ENCODE data around the gene REEP2.
"Not testable (repeated sequence)": the region's sequence is repeated elsewhere in the genome, so short reads cannot be mapped to it uniquely, and the experiment has no call there.

Gene REEP2

GRCh38 chr5:138466125-138466899, 27.5 kb downstream of the REEP2 start:
- in situ Hi-C loops (cut with HindIII; ENCODE audit: low sequenced_read_pairs): no loop called here

GRCh38 chr5:138466900-138467710, 28.2 kb downstream of the REEP2 start:
- in situ Hi-C loops (cut with HindIII; ENCODE audit: low sequenced_read_pairs): no loop called here

GRCh38 chr5:138467711-138468132, 28.9 kb downstream of the REEP2 start:
- in situ Hi-C loops (cut with HindIII; ENCODE audit: low sequenced_read_pairs): no loop called here

- in situ Hi-C loops (cut with HindIII; ENCODE audit: low sequenced_read_pairs): no loop called here
Measured at GRCh38 chr5:138468133-138468965, 29.5 kb downstream of the REEP2 start.

GRCh38 chr5:138468966-138469539, 30.2 kb downstream of the REEP2 start:
- in situ Hi-C loops (cut with HindIII; ENCODE audit: low sequenced_read_pairs): no loop called here

GRCh38 chr5:138469540-138470321, 30.9 kb downstream of the REEP2 start:
- in situ Hi-C loops (cut with HindIII; ENCODE audit: low sequenced_read_pairs): no loop called here

- in situ Hi-C loops (cut with HindIII; ENCODE audit: low sequenced_read_pairs): no loop called here
Measured at GRCh38 chr5:138470322-138471051, 31.6 kb downstream of the REEP2 start.

- in situ Hi-C loops (cut with HindIII; ENCODE audit: low sequenced_read_pairs): no loop called here
Measured at GRCh38 chr5:138471052-138471361, 32.1 kb downstream of the REEP2 start.

- in situ Hi-C loops (cut with HindIII; ENCODE audit: low sequenced_read_pairs): no loop called here
Measured at GRCh38 chr5:138472353-138472752, 33.5 kb downstream of the REEP2 start.

GRCh38 chr5:138473151-138473550, 34.3 kb downstream of the REEP2 start:
- in situ Hi-C loops (cut with HindIII; ENCODE audit: low sequenced_read_pairs): not testable (repeated sequence)

- in situ Hi-C loops (cut with HindIII; ENCODE audit: low sequenced_read_pairs): no loop called here
Measured at GRCh38 chr5:138476918-138477317, 38.1 kb downstream of the REEP2 start.

GRCh38 chr5:138482638-138483037, 43.8 kb downstream of the REEP2 start:
- in situ Hi-C loops (cut with HindIII; ENCODE audit: low sequenced_read_pairs): no loop called here

GRCh38 chr5:138488481-138488945, 49.7 kb downstream of the REEP2 start:
- in situ Hi-C loops (cut with HindIII; ENCODE audit: low sequenced_read_pairs): no loop called here

GRCh38 chr5:138489683-138490061, 50.8 kb downstream of the REEP2 start:
- in situ Hi-C loops (cut with HindIII; ENCODE audit: low sequenced_read_pairs): no loop called here

GRCh38 chr5:138490648-138491283, 51.9 kb downstream of the REEP2 start:
- in situ Hi-C loops (cut with HindIII; ENCODE audit: low sequenced_read_pairs): no loop called here

- in situ Hi-C loops (cut with HindIII; ENCODE audit: low sequenced_read_pairs): no loop called here
Measured at GRCh38 chr5:138491284-138491648, 52.4 kb downstream of the REEP2 start.

- in situ Hi-C loops (cut with HindIII; ENCODE audit: low sequenced_read_pairs): no loop called here
Measured at GRCh38 chr5:138491669-138492559, 53.1 kb downstream of the REEP2 start.

GRCh38 chr5:138492560-138493045, 53.7 kb downstream of the REEP2 start:
- in situ Hi-C loops (cut with HindIII; ENCODE audit: low sequenced_read_pairs): no loop called here
